ENCODE data around the gene HMGA1. TPM values are rescaled to one million over a fixed set of nuclear protein-coding genes. Genes with fewer than 3 reads are reported as not detected.

HMGA1 gene
- total RNA-seq, 6 experiments from 2014 or later, result 7.9 to 23.6 (median 14.8) TPM

- DNase-seq (no peak), ATAC-seq (no peak)
- Histone ChIP-seq H3K27me3 (no peaks in the 10 kb centered on the region), H3K9me3 (no peaks in the 10 kb centered on the region), H3K4me1 (no peaks in the 10 kb centered on the region), H3K36me3 (no peaks in the 10 kb centered on the region), H3K4me3 (no peak overlapping the region), H3K27ac (no peak overlapping the region)
- no peak for TF ChIP-seq POLR2A (IDR thresholded peaks at IDR 0.05)
- TF ChIP-seq CTCF (IDR thresholded peaks at IDR 0.05), result no peak
- intact Hi-C loops (cut with DNase I), result no loop called here
- 80% methylated on average over 2 of the region's 2 CpGs for WGBS (ENCODE audit: insufficient coverage, low coverage, low lambda C conversion rate, missing lambda C conversion rate)
Measured at GRCh38 chr6:34205916-34206315, 30.8 kb upstream of the HMGA1 start.

GRCh38 chr6:34206726-34207125 lies 29.9 kb upstream of the HMGA1 start:
- Histone ChIP-seq H3K4me1 (no peaks in the 10 kb centered on the region), H3K27ac (no peak overlapping the region), H3K36me3 (no peaks in the 10 kb centered on the region), H3K27me3 (no peaks in the 10 kb centered on the region), H3K4me3 (no peak overlapping the region), H3K9me3 (no peaks in the 10 kb centered on the region)
- ATAC-seq (no peak), DNase-seq (no peak)
- no peak for TF ChIP-seq POLR2A (IDR thresholded peaks at IDR 0.05)
- no peak for TF ChIP-seq CTCF (IDR thresholded peaks at IDR 0.05)
- intact Hi-C loops (cut with DNase I), result no loop called here
- WGBS (ENCODE audit: insufficient coverage, low coverage, low lambda C conversion rate, missing lambda C conversion rate), result 46% methylated on average over 5 of the region's 7 CpGs

- no peaks in the 10 kb centered on the region for H3K9me3 ChIP-seq
- TF ChIP-seq POLR2A (IDR thresholded peaks at IDR 0.05), result no peak
- TF ChIP-seq CTCF (IDR thresholded peaks at IDR 0.05), result no peak
- 73% methylated on average over 3 of the region's 4 CpGs for WGBS (ENCODE audit: insufficient coverage, low coverage, low lambda C conversion rate, missing lambda C conversion rate)
- H3K27me3 ChIP-seq, result no peaks in the 10 kb centered on the region
- DNase-seq (no peak), ATAC-seq (peak in 1 of 4 donors; percentile 12)
- intact Hi-C loops (cut with DNase I), result no loop called here
- H3K36me3 ChIP-seq, result no peaks in the 10 kb centered on the region
- H3K4me1 ChIP-seq, result no peaks in the 10 kb centered on the region
- no peak overlapping the region for H3K27ac ChIP-seq
- H3K4me3 ChIP-seq, result no peak overlapping the region
Measured at GRCh38 chr6:34207695-34208443, 28.8 kb upstream of the HMGA1 start.

- TF ChIP-seq CTCF (IDR thresholded peaks at IDR 0.05), result no peak
- no peak for TF ChIP-seq POLR2A (IDR thresholded peaks at IDR 0.05)
- 78% methylated on average over 4 of the region's 4 CpGs for WGBS (ENCODE audit: insufficient coverage, low coverage, low lambda C conversion rate, missing lambda C conversion rate)
- no peaks in the 10 kb centered on the region for H3K36me3 ChIP-seq
- intact Hi-C loops (cut with DNase I), result no loop called here
- no peaks in the 10 kb centered on the region for H3K27me3 ChIP-seq
- no peaks in the 10 kb centered on the region for H3K4me1 ChIP-seq
- DNase-seq (no peak), ATAC-seq (no peak)
- H3K9me3 ChIP-seq, result no peaks in the 10 kb centered on the region
- no peak overlapping the region for H3K27ac ChIP-seq
- no peak overlapping the region for H3K4me3 ChIP-seq
Measured at GRCh38 chr6:34213772-34214171, 22.9 kb upstream of the HMGA1 start.

Measured in right lobe of liver (tissue), 6 donors.